ENCODE results near the gene ELP6.

ELP6 gene

GRCh38 chr3:47479826-47480160 lies 33.7 kb downstream of the ELP6 start:
- TF ChIP-seq, protein P1, sequence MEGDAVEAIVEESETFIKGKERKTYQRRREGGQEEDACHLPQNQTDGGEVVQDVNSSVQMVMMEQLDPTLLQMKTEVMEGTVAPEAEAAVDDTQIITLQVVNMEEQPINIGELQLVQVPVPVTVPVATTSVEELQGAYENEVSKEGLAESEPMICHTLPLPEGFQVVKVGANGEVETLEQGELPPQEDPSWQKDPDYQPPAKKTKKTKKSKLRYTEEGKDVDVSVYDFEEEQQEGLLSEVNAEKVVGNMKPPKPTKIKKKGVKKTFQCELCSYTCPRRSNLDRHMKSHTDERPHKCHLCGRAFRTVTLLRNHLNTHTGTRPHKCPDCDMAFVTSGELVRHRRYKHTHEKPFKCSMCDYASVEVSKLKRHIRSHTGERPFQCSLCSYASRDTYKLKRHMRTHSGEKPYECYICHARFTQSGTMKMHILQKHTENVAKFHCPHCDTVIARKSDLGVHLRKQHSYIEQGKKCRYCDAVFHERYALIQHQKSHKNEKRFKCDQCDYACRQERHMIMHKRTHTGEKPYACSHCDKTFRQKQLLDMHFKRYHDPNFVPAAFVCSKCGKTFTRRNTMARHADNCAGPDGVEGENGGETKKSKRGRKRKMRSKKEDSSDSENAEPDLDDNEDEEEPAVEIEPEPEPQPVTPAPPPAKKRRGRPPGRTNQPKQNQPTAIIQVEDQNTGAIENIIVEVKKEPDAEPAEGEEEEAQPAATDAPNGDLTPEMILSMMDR (IDR thresholded peaks at IDR 0.05; ENCODE audit: control insufficient read depth, insufficient read depth, low read depth, low read length, missing control alignments), result no peak
- no peak for DNase-seq (ENCODE audit: low read depth)
- H3K4me3 ChIP-seq (ENCODE audit: control insufficient read depth, low read depth, low read length), result no peak overlapping the region

- TF ChIP-seq, protein P1 (IDR thresholded peaks at IDR 0.05; ENCODE audit: control insufficient read depth, insufficient read depth, low read depth, low read length, missing control alignments), result no peak
- DNase-seq (ENCODE audit: low read depth), result no peak
- no peak overlapping the region for H3K4me3 ChIP-seq (ENCODE audit: control insufficient read depth, low read depth, low read length)
Measured at GRCh38 chr3:47478022-47478421, 35.5 kb downstream of the ELP6 start.

DNA sequence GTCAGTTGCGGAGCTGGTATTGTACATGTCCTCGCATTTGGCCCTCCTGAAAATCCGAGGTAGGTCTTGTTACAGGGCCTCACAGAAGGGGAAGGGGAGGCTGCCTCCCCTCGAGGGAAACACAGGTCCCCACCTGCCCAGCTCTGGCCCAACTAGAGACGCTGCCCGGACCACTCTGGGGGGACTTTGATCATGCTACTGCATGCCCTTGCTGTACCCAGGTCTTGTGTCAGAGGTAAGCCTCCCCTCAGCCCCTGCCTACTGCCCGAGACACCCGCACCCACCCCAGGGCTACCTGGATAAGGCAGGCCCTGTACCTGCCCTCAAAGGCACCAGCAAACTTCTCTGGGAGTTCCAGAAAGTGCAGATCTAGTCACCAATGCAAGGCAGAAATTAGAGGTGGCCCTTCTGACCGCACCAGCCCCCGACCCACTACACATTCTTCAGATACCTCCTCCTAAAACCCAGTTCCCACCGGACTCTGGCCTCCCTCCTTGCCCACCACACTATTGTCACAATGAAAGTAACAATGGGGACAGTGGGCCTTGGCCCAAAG lies 36.8 kb downstream of the ELP6 start:
- H3K4me3 ChIP-seq (ENCODE audit: control insufficient read depth, low read depth, low read length), result peak overlapping the region; percentile 87
- TF ChIP-seq, protein P1 (IDR thresholded peaks at IDR 0.05; ENCODE audit: control insufficient read depth, insufficient read depth, low read depth, low read length, missing control alignments), result no peak
- no peak for DNase-seq (ENCODE audit: low read depth)

DNA sequence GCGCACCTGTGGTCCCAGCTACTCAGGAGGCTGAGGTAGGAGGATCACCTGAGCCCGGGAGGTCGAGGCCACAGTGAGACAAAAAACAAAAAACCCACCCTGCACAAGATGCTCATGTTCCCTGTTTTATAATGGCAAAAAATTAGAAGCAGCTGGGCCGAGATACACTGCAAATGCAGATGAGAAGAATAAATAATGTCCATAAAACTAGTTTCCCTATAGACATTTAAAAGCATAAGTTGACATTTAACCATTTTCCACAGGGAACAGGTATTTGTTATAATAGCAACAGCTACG lies 37.2 kb downstream of the ELP6 start:
- TF ChIP-seq, protein P1 (IDR thresholded peaks at IDR 0.05; ENCODE audit: control insufficient read depth, insufficient read depth, low read depth, low read length, missing control alignments), result no peak
- no peak for DNase-seq (ENCODE audit: low read depth)
- H3K4me3 ChIP-seq (ENCODE audit: control insufficient read depth, low read depth, low read length), result peak overlapping the region; percentile 87

- H3K4me3 ChIP-seq (ENCODE audit: control insufficient read depth, low read depth, low read length), result peak within 1 kb of the TSS; percentile 87
- TF ChIP-seq, protein P1 (IDR thresholded peaks at IDR 0.05; ENCODE audit: control insufficient read depth, insufficient read depth, low read depth, low read length, missing control alignments), result peak; percentile 86
- peak; percentile 17 for DNase-seq (ENCODE audit: low read depth)
Measured at GRCh38 chr3:47475570-47476329, 37.8 kb downstream of the ELP6 start, which contains the start of gene SCAP. SCAP (minus strand) TSS chr3:47475941; CDS start chr3:47442993, 32,948 bp downstream.

GRCh38 chr3:47475029-47475569 lies 38.4 kb downstream of the ELP6 start:
- no peak for DNase-seq (ENCODE audit: low read depth)
- TF ChIP-seq, protein P1 (IDR thresholded peaks at IDR 0.05; ENCODE audit: control insufficient read depth, insufficient read depth, low read depth, low read length, missing control alignments), result no peak
- peak overlapping the region; percentile 87 for H3K4me3 ChIP-seq (ENCODE audit: control insufficient read depth, low read depth, low read length)

Measured in AG09309 (cell line).